Kidney capillary endothelial cell (primary cell): Measurements from ENCODE around the gene CSTF3.
"Not testable (repeated sequence)": the region's sequence is repeated elsewhere in the genome, so short reads cannot be mapped to it uniquely, and the experiment has no call there.

Experiments used
- DNase-seq: peaks from one replicate; pipeline ENCODE4 v3.0.0-alpha.2; 2018; ENCODE audit warnings: low spot score

Gene CSTF3

GRCh38 chr11:33083918-33084317, 77.4 kb downstream of the CSTF3 start:
- no peak for DNase-seq

GRCh38 chr11:33072465-33072864, 88.8 kb downstream of the CSTF3 start:
- no peak for DNase-seq

GRCh38 chr11:33068611-33069340, 92.5 kb downstream of the CSTF3 start:
- DNase-seq, result no peak

GRCh38 chr11:33067294-33067693, 94.0 kb downstream of the CSTF3 start:
- no peak for DNase-seq

DNA sequence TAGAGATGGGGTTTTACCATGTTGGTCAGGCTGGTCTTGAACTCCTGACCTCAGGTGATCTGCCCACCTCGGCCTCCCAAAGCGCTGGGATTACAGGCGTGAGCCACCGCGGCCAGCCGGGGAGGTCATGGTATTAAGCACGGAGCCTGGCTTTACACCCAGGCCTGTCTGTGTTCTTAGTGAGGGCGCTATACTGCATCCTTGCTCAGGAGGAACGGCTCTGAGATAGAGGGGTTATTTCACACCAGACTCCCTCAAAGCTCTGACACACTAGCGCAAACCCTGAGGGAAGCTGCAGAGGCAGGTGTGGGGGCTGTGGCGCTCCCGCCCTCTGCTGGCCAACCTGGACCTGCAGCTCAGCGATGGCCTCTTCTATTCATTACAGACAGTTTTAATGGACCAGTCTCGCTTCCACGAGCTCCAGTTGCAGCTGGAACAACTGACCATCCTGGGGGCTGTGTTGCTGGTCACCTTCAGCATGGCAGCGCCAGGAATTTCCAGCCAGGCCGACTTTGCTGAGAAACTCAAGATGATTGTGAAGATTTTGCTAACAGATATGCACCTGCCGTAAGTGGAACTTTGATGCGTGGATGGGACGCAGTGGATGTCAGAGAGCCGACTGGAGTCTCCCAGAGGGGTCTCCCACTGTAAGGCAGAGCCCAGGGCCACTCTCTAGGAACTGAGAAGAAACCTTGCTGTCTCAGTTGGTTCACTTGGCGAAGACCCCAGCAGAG, 95.7 kb downstream of the CSTF3 start:
- DNase-seq, result peak; percentile 56

DNA sequence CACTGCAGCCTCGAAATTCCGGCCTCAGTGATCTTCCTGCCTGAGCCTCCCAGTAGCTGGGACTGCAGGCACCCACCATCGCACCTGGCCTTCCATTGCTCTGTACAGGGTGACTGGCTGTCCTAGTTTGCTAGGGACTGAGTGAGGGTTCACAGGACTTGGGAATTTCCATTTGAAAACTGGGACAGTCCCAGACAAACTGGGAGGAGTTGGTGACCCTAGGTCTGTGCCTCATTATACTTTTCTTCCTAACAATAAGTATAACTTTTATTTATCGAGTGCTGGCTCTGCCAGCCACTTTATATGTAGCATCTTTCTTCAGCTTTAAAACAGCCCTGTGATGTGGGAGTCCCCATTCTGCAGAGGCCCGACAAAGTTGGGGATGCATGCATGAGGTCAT, 96.4 kb downstream of the CSTF3 start:
- DNase-seq, result no peak

GRCh38 chr11:33064033-33064825, 97.1 kb downstream of the CSTF3 start:
- DNase-seq, result no peak

GRCh38 chr11:33063326-33063881, 97.9 kb downstream of the CSTF3 start:
- DNase-seq, result no peak

DNA sequence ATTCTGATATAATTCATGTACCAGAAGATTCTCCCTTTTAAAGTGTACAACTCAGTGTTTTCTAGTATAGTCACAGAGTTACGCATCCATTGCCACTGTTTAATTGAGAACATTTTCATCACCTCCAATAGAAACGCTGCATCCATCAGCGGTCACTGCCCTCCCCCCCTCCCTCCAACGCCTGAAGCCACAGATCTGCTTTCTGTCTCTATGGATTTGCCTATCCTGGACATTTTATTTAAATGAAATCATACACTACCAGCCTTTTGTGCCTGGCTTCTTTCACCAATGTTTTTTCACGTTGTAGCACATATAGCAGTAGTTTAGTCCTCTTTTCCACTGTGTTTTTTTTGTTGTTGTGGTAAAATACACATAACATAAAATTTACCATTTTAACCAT, 99.1 kb downstream of the CSTF3 start:
- no peak for DNase-seq

DNA sequence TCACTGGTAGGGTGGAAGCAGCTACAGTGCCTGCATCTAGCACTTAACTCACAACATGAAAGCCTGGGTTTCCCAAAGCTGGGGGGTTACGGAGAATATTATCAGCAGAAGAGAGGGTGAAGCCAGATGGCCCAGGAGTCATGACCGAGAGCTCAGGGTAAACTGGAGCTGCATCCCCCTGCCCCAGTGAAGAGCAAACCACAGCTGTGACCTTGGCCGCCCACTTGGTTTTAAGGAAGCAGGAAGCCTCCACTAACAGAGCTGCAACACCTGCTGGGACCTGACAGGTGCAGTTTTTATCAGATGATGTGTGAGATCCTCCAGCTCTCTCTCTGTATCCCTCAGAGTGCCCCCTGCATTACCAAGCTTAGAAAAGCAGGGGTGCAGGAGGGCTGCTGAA, 101.0 kb downstream of the CSTF3 start:
- DNase-seq, result no peak

GRCh38 chr11:33059331-33060007, 101.8 kb downstream of the CSTF3 start:
- DNase-seq, result no peak

- DNase-seq, result no peak
Measured at GRCh38 chr11:33057284-33057683, 104.0 kb downstream of the CSTF3 start.

- DNase-seq, result no peak
Measured at GRCh38 chr11:33055375-33055774, 105.9 kb downstream of the CSTF3 start.

DNA sequence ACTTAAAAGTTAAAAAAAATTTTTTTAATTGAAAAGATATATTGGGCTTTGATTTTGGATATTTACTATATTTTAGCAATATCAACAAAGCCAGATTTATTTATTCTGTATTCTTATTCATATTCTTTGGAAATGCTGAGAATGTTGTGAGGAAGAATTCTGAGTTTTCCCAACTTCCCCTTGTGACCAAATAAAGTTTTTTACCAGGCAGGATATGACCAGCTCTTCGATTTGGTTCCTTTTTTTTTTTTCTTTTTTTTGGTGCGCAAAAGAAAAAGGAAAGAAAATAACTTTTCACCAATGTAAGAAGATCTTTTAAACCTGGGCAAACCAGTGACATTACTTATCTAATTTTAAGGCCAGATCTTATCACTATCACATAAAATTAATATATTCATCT, 109.0 kb downstream of the CSTF3 start:
- no peak for DNase-seq

GRCh38 chr11:33049565-33050408, 111.5 kb downstream of the CSTF3 start:
- not testable (repeated sequence) for DNase-seq

GRCh38 chr11:33048701-33049100, 112.6 kb downstream of the CSTF3 start:
- DNase-seq, result peak; percentile 15

DNA sequence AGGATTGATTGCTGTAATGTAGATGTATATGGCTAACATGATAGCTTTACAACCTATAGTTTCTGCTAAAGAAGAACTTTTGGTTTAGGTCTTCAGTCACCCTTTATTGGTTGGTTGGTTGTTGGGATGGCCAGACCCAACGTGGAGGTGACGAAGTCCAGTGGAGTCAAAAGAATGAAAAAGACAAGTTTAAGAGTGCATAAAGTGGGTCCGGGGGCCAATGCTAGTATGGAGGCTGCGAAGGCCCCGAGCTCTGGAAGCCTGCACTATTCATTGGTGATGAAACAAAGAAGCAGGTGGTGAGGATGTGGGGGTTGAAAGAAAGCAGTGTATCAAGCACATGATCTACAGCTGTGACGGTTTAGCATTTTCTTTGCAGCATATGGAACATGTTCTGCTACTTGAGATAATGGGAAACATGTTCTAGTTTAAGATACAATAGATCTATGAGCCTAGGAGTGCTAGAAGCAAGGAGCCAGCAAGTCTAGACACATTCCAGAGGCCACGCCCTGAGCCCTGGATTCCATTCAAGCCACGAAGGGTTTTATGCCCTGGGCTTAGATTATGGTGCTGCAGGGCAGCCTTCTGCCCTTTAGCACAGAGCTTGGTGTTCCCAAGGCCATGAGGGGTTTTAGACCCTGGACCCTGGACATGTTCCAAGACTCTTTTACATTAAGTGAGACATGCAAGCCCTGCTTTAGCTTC, 115.6 kb downstream of the CSTF3 start:
- no peak for DNase-seq

- DNase-seq, result no peak
Measured at GRCh38 chr11:33044285-33044756, 117.0 kb downstream of the CSTF3 start.

DNA sequence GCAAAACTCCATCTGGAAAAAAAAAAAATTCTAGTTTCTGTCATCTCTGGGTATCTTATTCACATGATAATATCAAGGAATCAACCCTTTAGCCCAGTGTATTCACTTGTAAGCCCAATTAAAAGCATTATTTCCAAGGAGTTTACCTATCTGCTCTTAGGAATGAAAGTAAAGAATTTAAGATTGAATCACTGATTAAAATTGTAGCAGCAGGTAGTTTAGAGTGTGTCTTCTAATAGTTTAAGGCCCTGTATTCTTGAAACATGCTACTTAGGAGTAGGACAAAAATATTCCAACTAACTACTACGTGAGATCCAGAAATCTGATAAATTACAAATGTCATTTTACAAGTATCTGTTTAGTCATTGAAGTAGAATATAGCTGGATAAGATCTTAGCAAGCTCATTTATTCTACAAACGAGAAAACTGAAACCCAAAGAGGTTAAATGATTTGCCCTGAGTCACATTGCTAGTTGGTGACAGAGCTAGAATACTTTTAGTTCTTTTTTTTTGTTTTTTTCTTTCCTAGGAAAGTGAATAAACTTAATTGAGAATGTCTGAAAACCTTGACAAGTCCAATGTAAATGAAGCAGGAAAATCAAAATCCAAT, 118.0 kb downstream of the CSTF3 start:
- no peak for DNase-seq
